Activated CD8-positive, alpha-beta memory T cell treated with anti-CD3 and anti-CD28 coated beads for 24 hours (primary cell): ENCODE data around the gene RAC2.
A peak's percentile ranks its signal among the peaks of the same experiment; 100 is the strongest.
"Not testable (repeated sequence)": the region's sequence is repeated elsewhere in the genome, so short reads cannot be mapped to it uniquely, and the experiment has no call there.

Source experiments
- DNase-seq: peaks from one replicate; pipeline ENCODE4 v3.0.0-alpha.2; 2020

The RAC2 gene

GRCh38 chr22:37202716-37203115 lies 41.4 kb downstream of the RAC2 start:
- DNase-seq: no peak

DNA sequence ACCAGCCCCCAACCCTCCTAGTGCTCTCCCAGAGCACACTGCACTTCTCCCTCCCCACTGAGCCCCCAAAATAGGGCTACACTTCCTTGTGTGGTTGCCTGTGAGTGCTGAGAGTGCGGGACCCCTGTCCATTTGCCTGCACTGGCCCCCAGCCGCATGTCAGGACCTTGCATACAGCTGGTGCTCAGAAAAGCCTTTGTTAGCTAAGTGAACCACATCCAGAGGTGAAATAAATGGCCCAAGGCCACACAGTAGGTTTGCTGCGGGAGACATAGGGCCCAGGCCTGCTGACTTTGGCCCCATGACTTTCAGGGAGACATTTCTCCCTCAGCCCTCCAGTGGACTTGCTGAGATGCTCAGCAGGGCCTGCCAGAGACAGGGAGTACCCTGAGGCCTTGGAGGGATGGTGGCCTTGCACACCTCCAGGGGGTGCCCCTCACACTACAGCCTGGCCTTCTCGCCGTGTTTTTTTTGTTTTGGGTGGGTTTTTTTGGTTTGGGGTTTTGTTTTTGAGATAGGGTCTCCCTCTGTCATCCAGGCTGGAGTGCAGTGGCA lies 42.0 kb downstream of the RAC2 start:
- DNase-seq: no peak

GRCh38 chr22:37201443-37201820 lies 42.6 kb downstream of the RAC2 start:
- not testable (repeated sequence) for DNase-seq

GRCh38 chr22:37199760-37200108 lies 44.3 kb downstream of the RAC2 start:
- DNase-seq: no peak

DNA sequence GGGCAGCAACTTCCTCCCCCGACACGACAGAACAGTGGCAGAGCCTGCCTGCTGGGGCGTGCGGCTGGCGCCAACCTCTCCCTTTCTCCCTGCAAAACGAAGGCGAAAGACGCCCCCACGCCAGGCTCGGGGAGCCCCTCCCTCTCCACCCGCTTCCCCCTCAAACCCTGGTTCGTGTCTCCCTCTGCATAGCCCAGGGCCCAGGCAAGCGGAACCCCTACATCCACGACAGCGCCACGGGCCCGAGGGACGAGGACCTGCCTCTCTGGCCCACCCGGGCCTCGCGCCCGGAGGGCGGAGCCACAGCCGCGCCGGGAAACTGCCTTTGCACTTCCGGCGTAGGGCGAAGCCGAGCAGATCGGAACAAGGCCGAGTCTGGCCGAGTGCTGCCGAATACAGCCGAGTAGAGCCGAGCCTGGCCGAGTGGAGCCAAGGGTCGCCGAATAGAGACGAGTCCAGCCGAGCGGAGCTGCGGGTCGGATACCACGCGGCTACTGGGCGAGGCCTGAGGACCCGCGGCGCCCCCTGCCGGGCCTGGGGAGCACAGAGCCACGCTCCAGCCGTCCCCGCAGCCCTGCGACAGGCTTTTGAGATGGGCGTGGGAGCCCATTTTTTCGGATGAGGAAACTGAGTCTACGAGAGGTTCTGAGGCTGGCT lies 44.8 kb downstream of the RAC2 start:
- DNase-seq: peak; percentile 100

GRCh38 chr22:37198258-37199102 lies 45.6 kb downstream of the RAC2 start:
- DNase-seq: peak; percentile 99

DNA sequence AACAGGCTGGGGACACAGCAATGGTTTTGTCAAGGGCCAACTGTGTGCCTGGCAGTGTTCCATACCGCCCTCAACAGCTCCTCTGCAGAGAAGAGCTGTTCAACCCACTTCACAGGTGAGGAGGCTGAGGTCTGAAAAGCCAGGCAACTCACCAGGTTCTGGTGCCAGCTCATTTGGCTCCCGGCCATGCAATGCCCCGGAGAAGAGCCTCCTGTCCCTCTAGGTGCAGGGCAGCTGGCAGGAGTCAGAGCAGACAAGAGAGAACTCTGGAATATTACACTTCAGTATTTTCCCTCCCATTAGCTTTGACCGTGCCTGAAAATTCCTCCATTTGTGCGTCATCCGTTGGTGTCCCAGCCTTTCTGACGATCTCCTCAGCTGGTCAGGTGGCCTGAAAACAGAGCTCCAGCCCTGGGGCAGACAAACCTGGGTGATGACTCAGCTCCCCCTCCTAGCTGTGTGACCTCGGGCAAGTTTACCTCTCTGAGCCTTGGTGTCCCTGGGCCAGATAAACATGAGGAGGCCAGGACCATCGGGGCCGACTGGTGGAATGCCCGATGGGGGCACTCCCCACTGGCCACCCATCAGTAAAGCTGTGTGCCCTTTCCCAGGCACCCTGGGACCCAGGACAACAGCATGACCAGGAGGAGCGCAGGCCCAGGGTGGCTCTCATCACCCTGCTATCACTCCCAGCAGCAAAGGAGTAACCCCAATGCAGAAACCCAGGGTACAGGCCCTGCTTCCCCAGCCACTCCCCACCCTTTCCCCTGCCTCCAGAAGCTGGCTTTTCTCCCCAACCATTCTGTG lies 46.4 kb downstream of the RAC2 start:
- no peak for DNase-seq

- no peak for DNase-seq
Observed at GRCh38 chr22:37196539-37197450, 47.3 kb downstream of the RAC2 start.

DNA sequence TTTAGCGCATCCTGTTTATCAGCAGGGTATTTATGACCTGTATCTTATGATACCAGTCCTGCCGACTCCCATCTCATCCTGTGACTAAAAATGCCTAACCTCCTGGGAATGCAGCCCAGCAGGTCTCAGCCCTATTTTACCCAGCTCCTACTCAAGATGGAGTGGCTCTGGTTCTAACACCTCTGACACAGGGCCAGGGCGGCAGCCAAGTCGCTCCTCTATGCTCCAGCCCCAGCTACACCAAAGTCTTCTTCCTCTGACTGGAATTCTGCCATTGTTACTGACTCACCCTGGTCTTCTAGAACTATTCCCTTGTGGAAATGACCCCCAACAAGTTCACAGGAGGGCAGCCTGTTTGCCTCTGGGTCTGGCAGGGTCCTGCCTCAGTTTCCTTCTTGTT lies 48.1 kb downstream of the RAC2 start:
- no peak for DNase-seq

- DNase-seq: no peak
Observed at GRCh38 chr22:37194750-37195149, 49.3 kb downstream of the RAC2 start.

DNA sequence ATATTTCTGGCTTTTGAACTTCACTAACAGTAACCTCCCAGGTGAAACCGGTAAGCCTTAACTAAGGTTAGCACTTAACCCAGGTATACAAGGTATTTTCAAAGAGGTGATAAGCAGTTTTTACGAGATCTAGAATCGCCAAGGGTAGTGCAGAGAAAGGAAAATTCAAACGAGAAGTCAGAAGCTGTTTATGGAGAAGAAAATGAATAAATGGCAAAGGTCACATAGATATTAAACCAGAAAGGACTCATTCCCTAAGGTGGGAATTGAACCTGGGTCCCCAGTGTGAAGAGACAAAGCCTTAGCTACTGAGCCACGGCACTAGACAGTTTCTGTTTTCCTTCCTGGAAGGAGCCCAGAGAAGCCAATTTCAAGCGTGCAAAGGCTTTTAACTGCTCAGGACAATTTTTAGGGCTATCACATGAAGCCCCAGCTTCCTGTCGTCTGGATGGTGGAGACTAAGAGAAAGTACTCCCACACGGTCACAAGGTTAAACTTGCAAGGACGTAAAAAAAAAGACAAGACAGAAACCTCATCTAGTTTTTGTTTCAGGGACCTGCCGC lies 50.4 kb downstream of the RAC2 start:
- DNase-seq: peak; percentile 87

DNA sequence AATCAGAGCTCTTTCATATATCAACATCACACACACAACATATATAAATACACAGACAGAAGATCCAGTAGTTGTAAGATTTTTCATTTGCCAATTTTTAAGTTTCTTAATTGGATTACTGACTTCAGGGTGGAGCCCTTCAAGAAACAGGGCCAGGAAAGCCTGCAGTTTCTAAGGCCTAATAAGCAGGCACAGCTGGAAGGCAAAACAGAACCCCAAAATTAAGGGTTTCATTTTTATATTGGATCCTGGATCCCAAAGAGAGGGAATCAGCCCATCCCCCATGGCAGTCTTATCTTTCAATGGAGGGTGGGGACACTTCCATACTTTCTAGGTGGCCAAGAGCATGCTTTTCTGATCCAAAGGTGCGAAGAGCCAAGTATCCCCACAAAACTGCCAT lies 51.3 kb downstream of the RAC2 start:
- no peak for DNase-seq

DNA sequence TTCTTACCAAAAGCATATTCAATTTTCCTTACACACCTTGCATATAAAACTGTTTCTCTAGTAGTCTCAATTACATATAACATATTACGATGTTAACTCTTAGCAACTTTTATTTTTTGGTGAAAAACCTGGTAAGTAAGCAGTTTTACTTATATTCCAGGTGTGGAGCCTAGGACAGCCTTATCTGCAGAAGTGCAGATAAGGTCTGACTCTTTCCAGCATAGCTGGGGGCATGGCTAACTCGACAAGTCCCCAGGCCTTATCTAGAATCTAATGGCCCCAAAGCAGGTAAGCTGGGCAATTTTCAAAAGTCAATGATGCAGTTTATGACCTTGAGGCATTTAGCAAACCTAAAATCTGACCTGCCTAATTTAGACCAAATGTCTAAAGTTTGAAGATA lies 51.9 kb downstream of the RAC2 start:
- DNase-seq: no peak

- DNase-seq: no peak
Observed at GRCh38 chr22:37190262-37190780, 53.7 kb downstream of the RAC2 start.

DNA sequence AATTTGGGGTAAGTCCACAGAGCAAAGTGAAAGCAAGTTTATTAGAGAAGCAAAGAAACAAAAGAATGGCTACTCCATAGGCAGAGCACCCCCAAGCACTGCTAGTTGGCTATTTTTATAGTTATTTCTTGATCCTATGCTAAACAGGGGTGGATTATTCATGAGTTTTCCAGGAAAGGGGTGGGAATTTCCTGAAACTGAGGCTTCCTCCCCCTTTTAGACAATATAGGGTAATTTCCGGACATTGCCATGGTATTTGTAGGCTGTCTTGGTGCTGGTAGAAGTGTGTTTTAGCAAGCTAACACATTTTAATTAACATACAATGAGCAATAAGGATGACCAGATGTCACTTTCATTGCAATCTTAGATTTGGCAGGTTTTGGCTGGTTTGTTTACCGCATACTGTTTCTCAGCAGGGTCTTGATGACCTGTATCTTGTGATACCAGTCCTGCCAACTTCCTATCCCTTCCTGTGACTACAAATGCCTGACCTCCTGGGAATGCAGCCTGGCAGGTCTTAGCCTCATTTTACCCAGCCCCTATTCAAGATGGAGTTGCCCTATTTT lies 55.1 kb downstream of the RAC2 start:
- no peak for DNase-seq

DNA sequence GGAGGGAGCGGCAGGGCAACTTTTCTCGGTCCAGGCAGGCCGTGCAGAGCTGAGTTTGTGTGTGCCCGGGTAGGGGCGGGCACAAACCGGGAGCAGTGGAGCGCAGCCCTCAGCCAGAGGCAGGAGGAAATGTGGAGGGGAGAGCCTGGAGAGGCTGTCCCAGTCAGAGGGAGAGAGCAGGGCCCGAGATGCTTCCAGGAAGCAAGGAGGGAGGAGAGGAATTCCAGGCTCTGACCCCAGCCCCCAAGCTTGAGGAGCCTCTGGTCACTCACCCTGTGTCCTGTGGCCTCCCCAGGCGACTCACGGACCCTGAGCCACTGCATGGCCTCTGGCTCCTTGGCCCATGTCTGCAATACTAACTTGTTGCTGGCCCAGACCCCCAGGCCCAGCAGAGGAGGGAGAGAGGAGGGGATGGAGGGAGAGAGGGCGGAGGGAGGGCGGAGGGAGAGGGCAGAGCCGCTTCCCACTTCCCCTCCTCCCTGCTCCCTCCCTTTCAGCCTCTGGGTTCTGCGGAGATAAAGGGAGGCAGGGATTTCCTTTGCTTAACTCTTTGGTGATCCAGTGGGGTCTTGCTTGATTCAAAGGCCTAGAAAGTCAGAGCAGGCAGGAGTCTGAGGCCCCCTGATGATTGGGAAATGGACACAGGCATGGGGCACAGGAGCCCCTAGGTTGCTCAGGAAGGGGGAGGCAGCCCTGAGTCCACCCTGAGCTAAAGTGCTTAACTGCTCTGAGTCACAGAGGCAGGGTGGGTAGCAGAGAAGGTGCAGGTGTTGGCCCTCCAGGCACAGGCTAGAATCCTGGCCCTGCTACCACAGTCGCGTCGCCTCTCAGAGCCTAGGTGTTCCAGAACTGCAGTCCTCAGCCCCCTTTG lies 55.9 kb downstream of the RAC2 start, which contains the start of gene C1QTNF6:
C1QTNF6 (minus strand) TSS at position 357 of the 871 bp plus-strand sequence; CDS start at position 323, 34 bp downstream.
- DNase-seq: no peak

DNA sequence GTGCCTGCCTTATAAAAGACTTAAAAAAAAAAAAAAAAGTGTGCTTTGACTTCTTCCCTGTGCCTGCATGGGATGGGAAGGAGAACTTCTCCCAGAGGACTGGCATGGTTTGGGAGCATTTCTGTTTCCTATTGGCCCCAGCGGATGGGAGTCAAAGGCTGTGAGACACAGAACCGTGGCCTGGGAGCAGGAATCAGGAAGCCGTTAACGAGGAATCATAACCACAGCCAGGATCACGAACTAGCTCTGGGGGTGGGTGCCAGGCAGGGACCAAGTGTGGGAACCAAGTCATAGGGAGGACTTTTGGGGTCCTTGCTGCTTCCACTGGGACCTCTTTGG lies 56.5 kb downstream of the RAC2 start:
- no peak for DNase-seq

GRCh38 chr22:37186997-37187522 lies 57.0 kb downstream of the RAC2 start:
- DNase-seq: no peak

- DNase-seq: peak; percentile 83
Observed at GRCh38 chr22:37186228-37186996, 57.7 kb downstream of the RAC2 start.
